Neuron (in vitro differentiated cells): ENCODE results near the gene AQP7.
"Not testable (repeated sequence)": the region's sequence is repeated elsewhere in the genome, so short reads cannot be mapped to it uniquely, and the experiment has no call there.

Source experiments
- H2AFZ ChIP-seq: one replicate; pipeline ENCODE4 v1.6.1; 2013; ENCODE audit warnings: low read depth, mild to moderate bottlenecking, inconsistent platforms, low read length, moderate library complexity
- H3K27me3 ChIP-seq: one replicate; pipeline ENCODE4 v1.6.1; 2013; ENCODE audit warnings: low read length; ENCODE audit not compliant: insufficient read depth
- H3K36me3 ChIP-seq: one replicate; pipeline ENCODE4 v1.6.1; 2013; ENCODE audit warnings: low read length; ENCODE audit not compliant: insufficient read depth
- H3K4me1 ChIP-seq: one replicate; pipeline ENCODE4 v1.6.1; 2013; ENCODE audit warnings: low read length; ENCODE audit not compliant: insufficient read depth
- H3K4me3 ChIP-seq: 2 replicates; pipeline ENCODE4 v1.5.1; 2013; ENCODE audit warnings: mild to moderate bottlenecking, low read length, moderate library complexity
- H3K9me3 ChIP-seq: one replicate; pipeline ENCODE4 v1.6.1; 2013; ENCODE audit warnings: low read length

Gene AQP7

GRCh38 chr9:33382397-33382796, 20.0 kb downstream of the AQP7 start:
- not testable (repeated sequence) for H2AFZ ChIP-seq, H3K36me3 ChIP-seq, H3K27me3 ChIP-seq, H3K4me3 ChIP-seq, H3K9me3 ChIP-seq, H3K4me1 ChIP-seq

DNA sequence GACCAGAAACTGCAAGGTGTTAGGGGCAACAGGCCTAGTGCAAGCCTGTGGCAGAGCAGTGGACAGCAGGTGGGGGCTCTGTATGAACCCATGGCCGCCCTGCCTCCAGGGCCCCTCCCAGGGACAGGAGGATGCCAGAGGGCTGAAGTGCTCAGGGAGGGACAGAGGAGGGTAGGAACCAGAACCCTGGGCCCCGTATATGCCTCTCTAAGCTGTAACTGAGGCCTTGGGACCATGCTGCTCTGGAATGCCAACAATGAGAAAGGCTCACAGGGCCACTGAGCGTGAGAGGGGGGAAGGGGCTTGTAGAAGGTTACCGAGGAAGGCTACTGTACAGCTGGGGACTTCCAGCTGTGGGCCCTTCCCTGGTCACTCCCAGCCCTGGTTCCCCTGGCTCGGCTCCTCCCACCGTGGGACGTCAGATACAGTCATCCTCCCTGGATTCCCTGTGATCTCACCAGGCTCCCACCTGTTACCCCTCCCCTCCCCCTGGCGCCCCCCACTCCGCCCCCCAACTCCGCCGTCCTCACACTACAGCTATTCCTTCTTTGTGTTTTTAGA, 21.1 kb downstream of the AQP7 start:
- H2AFZ ChIP-seq: peak overlapping the region; percentile 14

GRCh38 chr9:33380390-33381094, 21.8 kb downstream of the AQP7 start:
- no peak overlapping the region for H3K4me3 ChIP-seq
- no peaks in the 10 kb centered on the region for H3K27me3 ChIP-seq
- no peaks in the 10 kb centered on the region for H3K36me3 ChIP-seq
- no peaks in the 10 kb centered on the region for H3K9me3 ChIP-seq
- no peak overlapping the region for H2AFZ ChIP-seq
- peaks cover 7% of the 10 kb centered on the region for H3K4me1 ChIP-seq

More for the DNA sequence above, 21.1 kb downstream of the AQP7 start:
- Histone ChIP-seq H3K9me3 (no peaks in the 10 kb centered on the region), H3K4me3 (no peak overlapping the region), H3K27me3 (no peaks in the 10 kb centered on the region), H3K4me1 (peaks cover 7% of the 10 kb centered on the region), H3K36me3 (no peaks in the 10 kb centered on the region)

DNA sequence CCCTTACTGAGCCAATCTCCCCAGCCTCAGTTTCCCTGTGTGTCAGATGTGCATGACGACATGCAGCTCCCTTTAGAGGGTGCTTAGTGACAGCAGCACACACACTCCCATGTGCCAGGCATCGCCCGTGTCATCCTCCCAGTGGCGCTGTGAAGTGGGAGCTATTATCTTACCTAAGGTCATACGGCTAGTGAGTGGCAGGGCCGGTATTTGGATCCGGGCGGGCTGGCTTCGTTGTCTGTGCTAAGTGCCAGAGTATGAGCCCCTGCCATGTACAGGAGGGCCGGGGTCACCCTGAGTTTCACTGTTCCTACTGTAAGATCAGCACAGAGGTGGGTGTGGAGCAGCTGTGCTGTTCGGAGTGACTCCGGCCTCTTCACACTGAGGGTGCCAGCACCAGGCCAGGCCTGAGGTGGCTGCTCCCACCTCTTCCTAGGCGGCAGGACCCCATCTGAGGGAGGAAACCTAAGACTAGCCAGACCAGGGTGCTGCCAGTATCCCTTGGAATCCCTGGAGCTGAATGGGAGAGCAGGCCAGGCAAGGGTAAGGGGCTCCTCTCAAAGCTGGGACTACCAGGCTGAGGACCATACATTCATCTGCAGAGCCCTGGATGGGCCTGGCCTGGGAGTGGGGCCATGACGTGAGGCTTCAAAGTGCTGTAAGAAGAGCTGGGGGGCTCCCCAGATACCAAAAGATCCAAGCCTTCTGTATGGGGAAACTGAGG, 22.5 kb downstream of the AQP7 start:
- Histone ChIP-seq H3K4me1 (peaks cover 12% of the 10 kb centered on the region), H3K4me3 (no peak overlapping the region), H2AFZ (no peak overlapping the region), H3K27me3 (no peaks in the 10 kb centered on the region), H3K36me3 (no peaks in the 10 kb centered on the region), H3K9me3 (no peaks in the 10 kb centered on the region)

- peaks cover 12% of the 10 kb centered on the region for H3K4me1 ChIP-seq
- no peak overlapping the region for H2AFZ ChIP-seq
- H3K27me3 ChIP-seq: no peaks in the 10 kb centered on the region
- H3K9me3 ChIP-seq: no peaks in the 10 kb centered on the region
- no peak overlapping the region for H3K4me3 ChIP-seq
- no peaks in the 10 kb centered on the region for H3K36me3 ChIP-seq
Measured at GRCh38 chr9:33378121-33378795, 24.1 kb downstream of the AQP7 start.

GRCh38 chr9:33377089-33377715, 25.2 kb downstream of the AQP7 start:
- H3K4me3 ChIP-seq: no peak overlapping the region
- H3K36me3 ChIP-seq: peaks cover 4% of the 10 kb centered on the region
- H3K27me3 ChIP-seq: no peaks in the 10 kb centered on the region
- H3K9me3 ChIP-seq: no peaks in the 10 kb centered on the region
- peaks cover 12% of the 10 kb centered on the region for H3K4me1 ChIP-seq
- no peak overlapping the region for H2AFZ ChIP-seq

GRCh38 chr9:33375841-33376321, 26.5 kb downstream of the AQP7 start:
- Histone ChIP-seq H3K36me3 (peaks cover 14% of the 10 kb centered on the region), H3K27me3 (no peaks in the 10 kb centered on the region), H3K4me3 (no peak overlapping the region), H3K4me1 (peaks cover 6% of the 10 kb centered on the region), H2AFZ (no peak overlapping the region), H3K9me3 (no peaks in the 10 kb centered on the region)

DNA sequence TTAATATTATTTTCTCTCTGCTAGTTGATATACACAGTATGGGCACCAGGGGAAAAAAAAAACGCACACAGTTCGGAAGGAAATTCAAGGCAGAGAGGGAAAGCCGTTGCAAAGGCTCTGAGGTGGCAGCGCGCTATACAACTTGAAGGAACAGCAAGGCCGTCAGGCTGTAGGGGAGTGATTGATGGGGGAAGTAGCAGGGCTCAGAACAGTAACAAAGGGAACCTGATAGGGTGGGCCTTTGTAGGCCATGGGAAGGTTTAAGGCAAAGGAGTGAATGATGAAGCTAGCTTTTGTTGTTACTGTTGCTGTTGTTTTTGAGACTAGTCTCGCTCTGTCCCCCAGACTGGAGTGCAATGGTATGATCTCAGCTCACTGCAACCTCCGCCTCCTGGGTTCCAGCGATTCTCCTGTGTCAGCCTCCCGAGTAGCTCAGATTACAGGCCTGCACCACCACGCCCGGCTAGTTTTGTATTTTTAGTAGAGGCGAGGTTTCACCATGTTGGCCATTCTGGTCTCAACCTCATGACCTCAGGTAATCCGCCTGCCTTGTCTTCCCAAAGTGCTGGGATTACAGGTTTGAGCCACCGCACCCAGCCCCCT, 27.0 kb downstream of the AQP7 start:
- H3K27me3 ChIP-seq: no peaks in the 10 kb centered on the region
- peaks cover 4% of the 10 kb centered on the region for H3K4me1 ChIP-seq
- no peaks in the 10 kb centered on the region for H3K9me3 ChIP-seq
- no peak overlapping the region for H3K4me3 ChIP-seq
- peaks cover 20% of the 10 kb centered on the region for H3K36me3 ChIP-seq
- no peak overlapping the region for H2AFZ ChIP-seq

DNA sequence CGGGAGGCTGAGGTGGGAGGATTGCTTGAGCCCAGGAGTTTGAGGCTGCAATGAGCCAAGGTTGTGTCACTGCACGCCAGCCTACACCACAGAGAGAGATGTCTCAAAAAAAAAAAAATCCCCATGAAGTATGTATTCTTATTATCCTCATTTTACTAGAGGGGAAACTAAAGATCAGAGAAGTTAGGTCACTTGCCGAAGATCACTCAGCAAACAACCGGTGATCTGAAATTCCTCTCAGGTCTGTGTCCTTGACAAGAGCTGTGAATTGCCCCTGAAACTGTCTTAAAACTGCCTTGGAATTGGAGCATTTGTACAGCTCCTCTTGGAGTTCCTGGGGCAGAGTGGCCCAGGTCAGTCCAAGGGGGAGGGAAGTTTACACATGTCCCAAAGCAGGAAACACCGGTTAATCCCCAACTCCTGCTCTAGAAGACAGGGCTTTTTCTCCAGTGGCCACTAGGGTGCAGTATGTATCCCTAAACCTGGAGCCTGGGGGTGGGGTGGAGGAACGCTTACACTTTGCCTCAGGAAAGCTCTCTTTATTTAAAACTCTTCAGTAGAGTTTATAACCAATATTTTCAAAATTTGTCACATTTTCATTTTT, 27.6 kb downstream of the AQP7 start:
- peaks cover 26% of the 10 kb centered on the region for H3K36me3 ChIP-seq
- H3K27me3 ChIP-seq: no peaks in the 10 kb centered on the region
- H3K4me3 ChIP-seq: no peak overlapping the region
- peaks cover 4% of the 10 kb centered on the region for H3K4me1 ChIP-seq
- no peak overlapping the region for H2AFZ ChIP-seq
- H3K9me3 ChIP-seq: no peaks in the 10 kb centered on the region

DNA sequence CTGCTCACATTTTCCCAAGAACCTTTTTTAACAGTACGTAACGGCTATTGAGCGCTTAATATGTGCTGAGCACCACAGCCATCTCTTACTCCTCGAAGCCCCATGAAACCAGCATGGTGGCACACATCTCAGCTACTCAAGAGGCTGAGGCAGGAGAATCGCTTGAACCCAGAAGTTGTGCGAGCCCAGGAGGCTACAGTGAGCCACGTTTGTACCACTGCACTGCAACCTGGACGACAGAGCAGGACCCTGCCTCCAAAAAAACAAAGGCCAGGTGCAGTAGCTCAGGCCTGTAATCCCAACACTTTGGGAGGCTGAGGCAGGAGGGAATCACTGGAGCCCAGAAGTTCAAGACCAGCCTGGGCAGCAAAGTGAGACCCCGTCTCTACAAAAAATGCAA, 28.2 kb downstream of the AQP7 start:
- H3K36me3 ChIP-seq: peaks cover 28% of the 10 kb centered on the region
- H3K4me1 ChIP-seq: peaks cover 4% of the 10 kb centered on the region
- H2AFZ ChIP-seq: no peak overlapping the region
- H3K27me3 ChIP-seq: no peaks in the 10 kb centered on the region
- H3K4me3 ChIP-seq: no peak overlapping the region
- H3K9me3 ChIP-seq: no peaks in the 10 kb centered on the region

DNA sequence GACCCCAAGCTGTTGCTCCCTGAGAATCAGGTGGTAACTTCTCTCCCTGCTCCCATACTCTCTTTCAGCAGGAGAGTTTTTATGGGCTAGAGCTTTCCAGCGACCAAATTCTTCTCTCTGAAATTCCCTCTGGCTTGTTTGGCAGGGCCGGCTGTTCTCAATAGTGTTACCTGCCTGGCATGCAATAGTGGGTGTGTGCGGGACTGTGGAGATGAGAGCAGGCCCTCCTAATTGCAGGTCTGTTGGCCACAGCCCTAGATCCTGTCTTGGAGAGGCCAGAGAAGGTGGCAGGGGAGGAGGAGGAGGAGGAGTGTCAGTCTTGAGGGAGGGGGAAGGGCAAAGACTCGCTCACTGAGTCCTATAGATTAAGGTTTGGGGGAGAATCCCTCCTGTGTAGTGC, 29.5 kb downstream of the AQP7 start:
- H3K36me3 ChIP-seq: peaks cover 32% of the 10 kb centered on the region
- H2AFZ ChIP-seq: no peak overlapping the region
- no peaks in the 10 kb centered on the region for H3K9me3 ChIP-seq
- H3K4me3 ChIP-seq: no peak overlapping the region
- H3K27me3 ChIP-seq: no peaks in the 10 kb centered on the region
- peaks cover 4% of the 10 kb centered on the region for H3K4me1 ChIP-seq

GRCh38 chr9:33366979-33367480, 35.3 kb downstream of the AQP7 start:
- Histone ChIP-seq H3K27me3 (no peaks in the 10 kb centered on the region), H3K4me1 (no peaks in the 10 kb centered on the region), H3K9me3 (no peaks in the 10 kb centered on the region), H2AFZ (no peak overlapping the region), H3K4me3 (no peak overlapping the region), H3K36me3 (peaks cover 63% of the 10 kb centered on the region)
